CD14-positive monocyte (primary cell): ENCODE results near the gene ING4. TPM values are rescaled to one million over a fixed set of nuclear protein-coding genes. Genes with fewer than 3 reads are reported as not detected.

Experiments used
- DNase-seq, 3 donors: peaks; one replicate each; pipeline ENCODE4 v3.0.0-alpha.2; 2011 to 2022
- H2AFZ ChIP-seq: 2 replicates; pipeline ENCODE4 v1.6.0; 2012; ENCODE audit warnings: mild to moderate bottlenecking, low read depth, low read length, inconsistent platforms; ENCODE audit not compliant: insufficient read depth, poor library complexity, severe bottlenecking
- H3K27ac ChIP-seq, 2 donors: 1 replicate in 1 of 2; 2 replicates in 1 of 2; pipeline ENCODE4 v1.5.1; 2012 to 2013; ENCODE audit warnings: low read length in 2 of 2, control low read depth in 1 of 2, inconsistent platforms in 1 of 2, low read depth in 1 of 2, mild to moderate bottlenecking in 1 of 2
- H3K27me3 ChIP-seq, 2 donors: one replicate each; pipeline versions ENCODE4 v1.6.0 to v1.6.1; 2011 to 2013; ENCODE audit warnings: low read length in 2 of 2; ENCODE audit not compliant: control insufficient read depth in 2 of 2, insufficient read depth in 2 of 2
- H3K36me3 ChIP-seq, 2 donors: replicated peaks in 1 of 2; 1 replicate in 1 of 2; 2 replicates in 1 of 2; pipeline versions ENCODE4 v1.5.1 to v1.6.1; 2012 to 2013; ENCODE audit warnings: low read length in 2 of 2, control low read depth in 1 of 2, inconsistent platforms in 1 of 2, mild to moderate bottlenecking in 1 of 2; ENCODE audit not compliant: insufficient read depth in 2 of 2, control insufficient read depth in 1 of 2
- H3K4me1 ChIP-seq, 2 donors: 1 replicate in 1 of 2; 2 replicates in 1 of 2; pipeline versions ENCODE4 v1.5.1 to v1.6.1; 2012 to 2013; ENCODE audit warnings: low read length in 2 of 2, control low read depth in 1 of 2, inconsistent platforms in 1 of 2, mild to moderate bottlenecking in 1 of 2, moderate library complexity in 1 of 2; ENCODE audit not compliant: insufficient read depth in 2 of 2, control insufficient read depth in 1 of 2
- H3K4me2 ChIP-seq: replicated peaks from 2 replicates; pipeline ENCODE3; 2012; ENCODE audit warnings: low read length, moderate library complexity, mild to moderate bottlenecking; ENCODE audit not compliant: poor library complexity, severe bottlenecking; ENCODE audit errors: extremely low read depth
- H3K4me3 ChIP-seq, 3 experiments: fragments of 200-600 bp in 1 of 3; sonication (generic) in 1 of 3; replicated peaks in 1 of 3; 1 replicate in 2 of 3; 2 replicates in 1 of 3; pipeline ENCODE4 v1.5.1; 2011 to 2013; ENCODE audit warnings: low read length in 3 of 3, mild to moderate bottlenecking in 3 of 3, control low read depth in 2 of 3, low read depth in 2 of 3, inconsistent platforms in 1 of 3, moderate library complexity in 1 of 3
- H3K79me2 ChIP-seq: 2 replicates; pipeline ENCODE4 v1.6.0; 2012; ENCODE audit warnings: mild to moderate bottlenecking, control low read depth, inconsistent platforms, low read length, moderate library complexity; ENCODE audit not compliant: insufficient read depth
- H3K9ac ChIP-seq: 2 replicates; pipeline ENCODE4 v1.6.0; 2017; ENCODE audit warnings: low read length, mild to moderate bottlenecking; ENCODE audit not compliant: insufficient read depth, poor library complexity, severe bottlenecking
- H3K9me3 ChIP-seq, 2 donors: replicated peaks in 1 of 2; 1 replicate in 1 of 2; 2 replicates in 1 of 2; pipeline versions ENCODE4 v1.5.1 to v1.6.1; 2012 to 2013; ENCODE audit warnings: low read length in 2 of 2, control low read depth in 1 of 2; ENCODE audit not compliant: control insufficient read depth in 1 of 2, insufficient read depth in 1 of 2
- H4K20me1 ChIP-seq: 2 replicates; pipeline ENCODE4 v1.6.0; 2012; ENCODE audit warnings: mild to moderate bottlenecking, low read length, control low read depth, moderate library complexity; ENCODE audit not compliant: insufficient read depth
- H3K27ac Mint-ChIP-seq, 7 donors: one replicate each; pipeline ENCODE4 v1.8.0; 2020; ENCODE audit warnings: mild to moderate bottlenecking in 7 of 7, mixed read lengths in 7 of 7, moderate library complexity in 6 of 7, inconsistent platforms in 2 of 7
- H3K27me3 Mint-ChIP-seq, 3 donors: one replicate each; pipeline ENCODE4 v1.8.0; 2021 to 2022; ENCODE audit warnings: low read depth in 3 of 3, mild to moderate bottlenecking in 3 of 3, mixed read lengths in 3 of 3, moderate library complexity in 3 of 3, inconsistent platforms in 1 of 3
- H3K36me3 Mint-ChIP-seq, 2 donors: one replicate each; pipeline ENCODE4 v1.8.0; 2020; ENCODE audit warnings: mixed read lengths in 2 of 2, inconsistent platforms in 1 of 2, mild to moderate bottlenecking in 1 of 2
- H3K4me1 Mint-ChIP-seq: one replicate; pipeline ENCODE4 v1.8.0; 2020; ENCODE audit warnings: mild to moderate bottlenecking, mixed read lengths
- H3K4me3 Mint-ChIP-seq, 2 donors: one replicate each; pipeline ENCODE4 v1.8.0; 2020; ENCODE audit warnings: mild to moderate bottlenecking in 2 of 2, mixed read lengths in 2 of 2, moderate library complexity in 1 of 2
- H3K9me3 Mint-ChIP-seq, 7 donors: one replicate each; pipeline ENCODE4 v1.8.0; 2020 to 2022; ENCODE audit warnings: mixed read lengths in 7 of 7, mild to moderate bottlenecking in 6 of 7, moderate library complexity in 6 of 7, inconsistent platforms in 2 of 7
- WGBS: methylation state at CpG from one replicate; pipeline ENCODE4 v1.1.5; 2013; ENCODE audit warnings: missing lambda C conversion rate; ENCODE audit not compliant: insufficient coverage; 5-methylcytosine and 5-hydroxymethylcytosine counted together
- intact Hi-C, 2 donors: fragments of 100-400 bp; cut with micrococcal nuclease; formaldehyde crosslinking; loops; one replicate each; pipeline versions ENCODE4 v1.15.0 to v1.15.1; 2023
- polyA plus RNA-seq, 3 donors: library from polyadenylated mRNA; depleted of rRNA in 1 of 3; unstranded in 2 of 3; stranded (reverse) in 1 of 3; fragments of 300-500 nt in 2 of 3; fragments of >200 nt in 1 of 3; fragmentation: Illumina TruSeq in 2 of 3; gene quantifications; 1 replicate in 2 of 3; 2 replicates in 1 of 3; pipeline ENCODE4 v1.2.3, GENCODE V29; 2012 to 2021
- TF ChIP-seq, protein P1 (sequence below): fragments of 200-600 bp; IDR thresholded peaks from one replicate; pipeline ENCODE4 v1.8.0; 2022; ENCODE audit warnings: antibody characterized with exemption, mild to moderate bottlenecking

ING4 gene
- polyA plus RNA-seq, 3 donors: 62.2 to 67.1 (median 64.0) TPM

GRCh38 chr12:6635856-6636531 is 26.9 kb downstream of the ING4 start, which contains the start of gene LPAR5:
TSS of gene LPAR5 (minus strand) at chr12:6635959. CDS start at chr12:6621248, 14,711 bp downstream.
- Histone ChIP-seq H3K27me3 (no peaks in the 10 kb centered on the region), H3K36me3 (no peaks in the 10 kb centered on the region), H4K20me1 (no peaks in the 10 kb centered on the region), H3K9ac (no peak within 1 kb of the TSS), H3K79me2 (no peaks in the 10 kb centered on the region), H2AFZ (peak within 1 kb of the TSS; percentile 19), H3K9me3 (no peaks in the 10 kb centered on the region), H3K27ac (peak within 1 kb of the TSS in 1 of 2 donors; percentile 34), H3K4me2 (peak within 1 kb of the TSS; percentile 24), H3K4me1 (peaks cover 47 to 60% of the 10 kb centered on the region in 2 donors), H3K4me3 (no peak within 1 kb of the TSS)
- peaks cover 58% of the 10 kb centered on the region for H3K4me1 Mint-ChIP-seq
- TF ChIP-seq, protein P1, sequence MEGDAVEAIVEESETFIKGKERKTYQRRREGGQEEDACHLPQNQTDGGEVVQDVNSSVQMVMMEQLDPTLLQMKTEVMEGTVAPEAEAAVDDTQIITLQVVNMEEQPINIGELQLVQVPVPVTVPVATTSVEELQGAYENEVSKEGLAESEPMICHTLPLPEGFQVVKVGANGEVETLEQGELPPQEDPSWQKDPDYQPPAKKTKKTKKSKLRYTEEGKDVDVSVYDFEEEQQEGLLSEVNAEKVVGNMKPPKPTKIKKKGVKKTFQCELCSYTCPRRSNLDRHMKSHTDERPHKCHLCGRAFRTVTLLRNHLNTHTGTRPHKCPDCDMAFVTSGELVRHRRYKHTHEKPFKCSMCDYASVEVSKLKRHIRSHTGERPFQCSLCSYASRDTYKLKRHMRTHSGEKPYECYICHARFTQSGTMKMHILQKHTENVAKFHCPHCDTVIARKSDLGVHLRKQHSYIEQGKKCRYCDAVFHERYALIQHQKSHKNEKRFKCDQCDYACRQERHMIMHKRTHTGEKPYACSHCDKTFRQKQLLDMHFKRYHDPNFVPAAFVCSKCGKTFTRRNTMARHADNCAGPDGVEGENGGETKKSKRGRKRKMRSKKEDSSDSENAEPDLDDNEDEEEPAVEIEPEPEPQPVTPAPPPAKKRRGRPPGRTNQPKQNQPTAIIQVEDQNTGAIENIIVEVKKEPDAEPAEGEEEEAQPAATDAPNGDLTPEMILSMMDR: no peak
- DNase-seq: peak in 2 of 3 donors; percentile 41 to 43
- peaks cover 0 to 2% (median 0%) of the 10 kb centered on the region in 7 donors for H3K9me3 Mint-ChIP-seq
- WGBS: 37% methylated on average over 17 of the region's 18 CpGs
- H3K36me3 Mint-ChIP-seq: no peaks in the 10 kb centered on the region
- intact Hi-C loops: no loop called here
- H3K27ac Mint-ChIP-seq: peak within 1 kb of the TSS in 5 of 7 donors; percentile 27 to 81 (median 69)
- H3K27me3 Mint-ChIP-seq: peaks cover 0 to 6% (median 5%) of the 10 kb centered on the region in 3 donors
- peak within 1 kb of the TSS; percentile 31 to 87 for H3K4me3 Mint-ChIP-seq

DNA sequence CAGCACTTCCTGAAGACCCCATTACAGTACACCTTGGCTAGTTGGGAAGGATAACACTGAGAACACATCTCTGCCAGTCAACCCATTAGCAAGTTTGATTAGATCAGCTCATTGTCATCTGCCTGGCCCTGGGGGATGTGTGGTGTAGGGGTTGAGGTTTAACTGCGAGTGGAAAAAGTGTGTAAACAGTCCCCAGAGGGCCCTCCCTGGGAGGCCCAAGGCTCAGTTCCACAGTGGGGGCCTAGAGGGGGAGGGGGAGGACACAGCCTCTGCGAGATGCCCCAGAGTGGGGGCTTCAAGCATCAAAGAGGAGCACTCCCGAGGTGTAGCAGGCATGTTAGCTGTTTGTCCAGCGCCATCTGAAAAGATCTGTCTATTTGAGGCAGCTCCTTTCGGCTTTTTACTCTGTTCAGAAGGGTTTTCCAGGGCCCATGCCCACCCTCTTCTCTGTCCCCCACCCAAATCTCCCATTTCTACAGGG is 27.5 kb downstream of the ING4 start:
- Mint-ChIP-seq H3K36me3 (no peaks in the 10 kb centered on the region), H3K9me3 (peaks cover 0 to 2% (median 0%) of the 10 kb centered on the region in 7 donors), H3K27me3 (peaks cover 0 to 8% (median 5%) of the 10 kb centered on the region in 3 donors), H3K4me1 (peaks cover 53% of the 10 kb centered on the region), H3K4me3 (peak overlapping the region in 1 of 2 donors; percentile 24), H3K27ac (peak overlapping the region in 1 of 7 donors; percentile 21)
- Histone ChIP-seq H3K9me3 (no peaks in the 10 kb centered on the region), H2AFZ (no peak overlapping the region), H3K4me2 (no peak overlapping the region), H3K36me3 (no peaks in the 10 kb centered on the region), H3K4me1 (peaks cover 47 to 56% of the 10 kb centered on the region in 2 donors), H3K27ac (no peak overlapping the region), H3K79me2 (no peaks in the 10 kb centered on the region), H4K20me1 (no peaks in the 10 kb centered on the region), H3K4me3 (no peak overlapping the region), H3K9ac (no peak overlapping the region), H3K27me3 (no peaks in the 10 kb centered on the region)
- WGBS: 79% methylated on average over 5 of the region's 5 CpGs
- TF ChIP-seq, protein P1: no peak
- DNase-seq: no peak
- intact Hi-C loops: no loop called here
